Measurements from ENCODE around the gene BRF1.

BRF1 gene

GRCh38 chr14:105187935-105188524, 112.8 kb downstream of the BRF1 start:
- no peak for DNase-seq

GRCh38 chr14:105187116-105187515, 113.7 kb downstream of the BRF1 start:
- peak; percentile 9 for DNase-seq

GRCh38 chr14:105185973-105186372, 114.8 kb downstream of the BRF1 start:
- DNase-seq = no peak

GRCh38 chr14:105185001-105185400, 115.8 kb downstream of the BRF1 start:
- no peak for DNase-seq

- no peak for DNase-seq
These were observed 116.3 kb downstream of the BRF1 start for GRCh38 chr14:105184461-105184860.

GRCh38 chr14:105182296-105183020, 118.3 kb downstream of the BRF1 start:
- DNase-seq = no peak

GRCh38 chr14:105181549-105182295, 119.1 kb downstream of the BRF1 start:
- DNase-seq = no peak

GRCh38 chr14:105180592-105181548, 119.9 kb downstream of the BRF1 start, which contains the start of gene NUDT14:
TSS of gene NUDT14 (minus strand) at chr14:105181312. CDS start at chr14:105181209, 103 bp downstream.
- peak; percentile 21 for DNase-seq

- DNase-seq = no peak
These were observed 121.6 kb downstream of the BRF1 start for GRCh38 chr14:105179191-105179590.

GRCh38 chr14:105178868-105179140, 122.0 kb downstream of the BRF1 start:
- no peak for DNase-seq

- no peak for DNase-seq
These were observed 122.5 kb downstream of the BRF1 start for GRCh38 chr14:105178069-105178867.

- no peak for DNase-seq
These were observed 123.7 kb downstream of the BRF1 start for GRCh38 chr14:105177082-105177481.

- DNase-seq = no peak
These were observed 124.3 kb downstream of the BRF1 start for GRCh38 chr14:105176513-105176912.

- no peak for DNase-seq
These were observed 126.6 kb downstream of the BRF1 start for GRCh38 chr14:105173901-105174894.

- no peak for DNase-seq
These were observed 127.7 kb downstream of the BRF1 start for GRCh38 chr14:105173145-105173544.

- no peak for DNase-seq
These were observed 128.3 kb downstream of the BRF1 start for GRCh38 chr14:105172476-105172875.

GRCh38 chr14:105171004-105171673, 129.7 kb downstream of the BRF1 start:
- DNase-seq = peak; percentile 31

- DNase-seq = no peak
These were observed 130.8 kb downstream of the BRF1 start for GRCh38 chr14:105169776-105170655.

- DNase-seq = no peak
These were observed 131.8 kb downstream of the BRF1 start for GRCh38 chr14:105168979-105169507.
